DMS53 treated with DMSO at 0.1 percent for 48 hours (cell line): ENCODE data around the gene TGFBI.
A peak's percentile ranks its signal among the peaks of the same experiment; 100 is the strongest.
"Not testable (repeated sequence)": the region's sequence is repeated elsewhere in the genome, so short reads cannot be mapped to it uniquely, and the experiment has no call there.

Experiments
- DNase-seq: peaks from one replicate; lab custom pipeline; 2025; ENCODE audit not compliant: unreplicated experiment; lab: John Stamatoyannopoulos, UW

TGFBI gene

DNA sequence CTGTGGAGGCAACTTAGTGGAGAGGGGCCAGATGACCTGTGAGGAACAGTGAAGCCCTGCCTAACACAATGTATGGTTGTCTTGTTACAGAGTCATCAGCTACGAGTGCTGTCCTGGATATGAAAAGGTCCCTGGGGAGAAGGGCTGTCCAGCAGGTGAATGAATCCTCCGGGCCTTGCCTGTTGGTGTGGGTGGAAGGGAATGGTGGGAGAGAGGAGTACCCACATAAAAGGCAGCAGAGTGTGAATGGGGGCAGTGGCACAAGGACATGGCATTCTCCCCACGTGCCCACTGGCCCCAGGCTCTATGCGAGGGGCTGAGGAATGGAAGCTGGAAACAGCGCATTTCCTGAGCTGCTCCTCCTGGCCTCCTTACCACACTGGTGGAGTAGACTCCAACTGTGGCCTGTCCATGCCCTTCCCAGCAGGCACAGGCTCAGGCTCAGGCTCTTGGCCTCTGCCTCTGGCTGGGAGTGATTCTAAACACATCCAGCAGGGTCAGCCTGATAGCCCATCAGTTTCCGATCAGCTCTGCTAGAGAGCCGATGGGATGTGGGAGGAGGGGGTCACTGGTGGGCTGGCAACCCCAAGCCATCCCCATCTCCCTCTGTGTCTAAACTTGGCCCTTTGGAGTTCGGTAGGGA is 15.3 kb downstream of the TGFBI start:
- no peak for DNase-seq

DNA sequence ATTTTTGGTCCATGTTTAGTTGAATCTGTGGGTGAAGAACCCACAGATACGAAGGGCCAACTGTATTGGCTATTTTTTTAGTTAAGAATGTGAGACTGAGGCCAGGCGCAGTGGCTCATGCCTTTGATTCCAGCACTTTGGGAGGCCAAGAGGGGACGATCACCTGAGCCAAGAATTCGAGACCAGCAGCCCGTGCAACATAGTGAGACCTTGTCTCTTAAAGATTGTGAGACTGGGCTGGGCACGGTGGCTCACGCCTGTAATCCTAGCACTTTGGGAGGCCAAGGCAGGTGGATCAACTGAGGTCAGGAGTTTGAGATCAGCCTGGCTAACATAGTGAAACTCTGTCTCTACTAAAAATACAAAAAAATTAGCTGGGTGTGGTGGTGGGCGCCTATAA is 16.2 kb downstream of the TGFBI start:
- DNase-seq, result not testable (repeated sequence)

DNA sequence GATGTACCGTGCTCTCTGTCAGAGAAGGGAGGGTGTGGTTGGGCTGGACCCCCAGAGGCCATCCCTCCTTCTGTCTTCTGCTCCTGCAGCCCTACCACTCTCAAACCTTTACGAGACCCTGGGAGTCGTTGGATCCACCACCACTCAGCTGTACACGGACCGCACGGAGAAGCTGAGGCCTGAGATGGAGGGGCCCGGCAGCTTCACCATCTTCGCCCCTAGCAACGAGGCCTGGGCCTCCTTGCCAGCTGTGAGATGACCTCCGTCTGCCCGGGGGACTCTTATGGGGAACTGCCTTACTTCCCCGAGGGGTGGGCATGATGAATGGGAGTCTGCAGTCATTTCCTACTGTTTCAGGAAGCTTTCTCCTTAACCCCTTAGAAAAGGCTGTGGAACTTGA is 17.5 kb downstream of the TGFBI start:
- no peak for DNase-seq

DNA sequence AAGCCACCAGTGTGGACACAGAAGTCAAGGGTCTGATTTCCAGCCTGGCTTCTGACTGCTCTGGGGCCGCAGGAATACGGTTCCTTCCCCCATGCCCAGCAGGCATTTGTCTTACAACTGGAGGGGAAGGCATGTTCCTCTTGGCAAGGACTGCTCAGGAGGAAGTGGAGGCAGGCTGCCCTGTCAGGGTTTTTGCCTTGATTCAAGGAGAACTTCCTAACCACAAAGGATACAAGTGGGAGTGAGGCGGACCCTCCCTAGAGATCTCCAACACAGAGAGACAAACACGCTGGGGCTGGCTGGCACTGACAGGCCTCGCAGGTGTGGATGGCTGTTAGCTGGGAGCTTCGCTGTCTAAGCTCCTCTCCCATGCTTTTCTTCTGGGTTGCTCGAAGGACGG is 19.1 kb downstream of the TGFBI start:
- DNase-seq, result no peak

DNA sequence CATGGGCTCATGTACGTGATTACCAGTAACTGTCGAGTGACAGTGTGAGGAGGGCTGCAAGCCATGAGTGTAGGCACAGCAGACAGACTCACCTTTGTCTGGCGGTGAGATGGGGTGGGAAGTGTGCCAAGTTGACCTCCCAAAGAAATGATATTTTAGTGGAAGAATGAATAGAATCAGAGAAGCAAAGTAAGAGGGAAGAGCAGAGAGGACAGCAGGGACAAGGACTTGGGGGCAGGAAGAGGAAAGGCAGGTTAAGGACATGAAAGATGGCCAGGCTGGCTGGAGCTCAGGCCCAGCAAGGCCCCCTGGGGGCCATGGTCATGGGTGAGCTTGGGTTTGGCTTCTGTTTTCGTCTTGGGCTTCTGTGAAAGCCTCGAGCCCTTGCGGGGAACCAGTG is 20.2 kb downstream of the TGFBI start:
- DNase-seq, result no peak

DNA sequence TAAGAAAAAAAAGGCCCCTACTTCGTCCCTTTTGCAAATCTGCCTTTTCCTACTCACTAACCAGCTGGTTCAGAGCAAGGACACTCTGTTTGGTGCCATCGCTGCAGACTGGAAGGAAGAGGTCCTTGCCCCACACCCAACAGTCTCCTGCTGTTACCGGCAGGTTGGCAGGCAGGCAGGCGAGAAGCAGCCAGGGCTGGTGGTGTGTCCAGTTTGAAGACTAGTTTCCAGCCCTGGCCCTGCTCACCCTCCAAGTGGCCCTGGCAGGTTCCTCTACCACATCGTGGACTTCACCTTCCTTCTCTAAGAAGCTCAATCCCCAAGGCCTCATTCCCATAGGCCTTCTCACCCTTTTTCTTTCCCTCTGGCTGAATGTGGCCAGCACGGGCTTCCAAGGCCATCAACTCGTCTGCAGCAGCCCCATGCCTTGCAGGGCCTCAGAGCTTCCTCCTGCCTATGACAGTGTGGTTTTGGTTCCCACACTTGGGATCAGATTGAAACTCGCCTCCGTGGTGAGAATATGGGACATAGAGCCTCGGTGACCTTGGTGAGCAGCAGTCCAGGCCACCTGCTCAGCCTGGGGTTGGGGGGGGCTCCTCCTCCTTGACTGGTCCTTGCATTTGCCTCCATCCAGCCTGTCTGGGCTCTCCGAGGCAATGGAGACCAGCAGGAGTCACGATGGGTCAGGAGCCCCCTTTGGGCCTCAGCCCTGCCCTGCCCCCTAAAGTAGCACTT is 22.9 kb downstream of the TGFBI start:
- DNase-seq, result no peak

DNA sequence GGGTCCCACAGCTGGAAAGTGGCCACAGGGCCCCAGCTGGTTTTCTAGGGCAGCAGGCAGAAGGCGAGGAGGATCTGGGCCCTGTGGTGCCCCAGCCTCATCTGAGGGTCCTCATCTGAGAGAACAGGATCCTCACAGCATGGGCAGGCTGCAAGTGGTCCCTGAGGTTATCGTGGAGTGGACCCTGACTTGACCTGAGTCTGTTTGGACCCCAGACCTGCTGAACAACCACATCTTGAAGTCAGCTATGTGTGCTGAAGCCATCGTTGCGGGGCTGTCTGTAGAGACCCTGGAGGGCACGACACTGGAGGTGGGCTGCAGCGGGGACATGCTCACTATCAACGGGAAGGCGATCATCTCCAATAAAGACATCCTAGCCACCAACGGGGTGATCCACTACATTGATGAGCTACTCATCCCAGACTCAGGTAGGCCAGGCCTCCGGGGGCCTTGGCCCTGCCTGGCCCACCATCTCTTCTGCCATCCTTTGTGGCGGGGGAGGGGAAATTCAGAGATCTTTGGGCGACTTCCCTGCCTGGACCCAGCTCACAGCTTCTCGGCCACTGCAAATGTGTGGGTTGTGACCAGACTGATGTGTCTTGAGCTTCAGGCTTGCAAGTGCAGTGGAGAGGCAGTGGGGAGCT is 24.0 kb downstream of the TGFBI start:
- no peak for DNase-seq

DNA sequence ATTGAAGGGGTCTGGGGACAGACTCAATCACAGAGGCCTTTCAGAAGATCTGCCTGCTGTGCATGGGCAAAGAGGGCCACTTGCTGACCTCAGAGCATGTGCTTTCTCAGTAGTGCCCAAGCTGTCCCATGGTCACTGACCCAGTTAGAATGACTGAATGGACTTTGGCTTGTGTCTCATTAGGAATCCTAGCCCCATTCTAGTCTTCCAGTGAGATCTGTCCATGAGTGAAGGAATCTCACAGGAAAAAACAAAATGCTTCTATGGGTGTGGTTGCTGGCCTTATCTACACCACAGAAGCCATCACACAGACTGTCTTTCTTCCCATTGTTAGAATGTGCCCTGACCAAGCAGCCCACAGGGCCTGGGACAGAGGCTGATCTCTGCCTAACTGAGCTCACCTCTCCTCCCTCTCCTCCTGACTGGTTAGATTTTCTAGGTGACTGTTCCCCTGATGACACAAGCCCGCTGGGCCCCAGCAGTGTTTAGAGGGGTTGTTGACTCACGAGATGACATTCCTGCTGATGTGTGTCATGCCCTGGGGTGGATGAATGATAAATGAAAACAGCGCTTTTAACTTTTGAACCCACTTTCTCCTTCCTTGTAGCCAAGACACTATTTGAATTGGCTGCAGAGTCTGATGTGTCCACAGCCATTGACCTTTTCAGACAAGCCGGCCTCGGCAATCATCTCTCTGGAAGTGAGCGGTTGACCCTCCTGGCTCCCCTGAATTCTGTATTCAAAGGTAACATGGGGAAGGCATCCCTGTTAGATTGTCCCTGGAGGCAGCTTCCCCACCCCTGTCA is 24.8 kb downstream of the TGFBI start:
- peak; percentile 66 for DNase-seq

DNA sequence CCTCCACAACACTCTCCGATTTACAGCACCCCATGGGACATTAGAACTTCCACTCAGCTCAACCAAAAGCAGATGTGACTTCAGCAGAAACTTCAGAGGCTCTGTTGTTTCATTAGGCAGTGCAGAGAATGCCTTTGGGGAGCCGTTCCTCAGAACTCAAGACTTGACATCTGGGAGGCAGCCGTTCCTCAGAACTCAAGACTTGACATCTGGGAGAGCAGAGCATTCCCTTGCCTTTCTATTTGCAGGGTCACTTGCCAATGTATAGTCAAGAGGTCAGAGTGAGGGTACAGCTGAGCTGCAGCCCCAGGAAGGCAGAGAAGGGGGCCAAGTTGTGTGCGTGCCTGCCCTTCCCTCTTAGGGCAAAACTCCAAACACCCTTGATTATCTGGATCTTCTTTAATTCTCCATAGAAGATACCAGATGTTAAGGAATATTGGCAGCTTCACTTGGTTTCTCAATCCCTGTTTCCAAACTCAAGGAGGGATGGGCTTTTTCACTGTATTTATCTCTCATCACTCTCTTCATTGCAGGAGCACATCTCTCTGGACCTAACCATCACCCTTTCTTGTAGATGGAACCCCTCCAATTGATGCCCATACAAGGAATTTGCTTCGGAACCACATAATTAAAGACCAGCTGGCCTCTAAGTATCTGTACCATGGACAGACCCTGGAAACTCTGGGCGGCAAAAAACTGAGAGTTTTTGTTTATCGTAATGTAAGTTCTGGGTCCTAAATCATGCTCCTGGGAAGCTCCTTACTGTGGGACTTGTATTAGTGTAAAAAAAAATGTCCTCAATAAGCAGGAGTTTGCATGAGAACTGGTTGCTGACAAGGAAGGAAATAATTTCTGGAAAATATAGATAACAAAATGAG is 25.6 kb downstream of the TGFBI start:
- no peak for DNase-seq

DNA sequence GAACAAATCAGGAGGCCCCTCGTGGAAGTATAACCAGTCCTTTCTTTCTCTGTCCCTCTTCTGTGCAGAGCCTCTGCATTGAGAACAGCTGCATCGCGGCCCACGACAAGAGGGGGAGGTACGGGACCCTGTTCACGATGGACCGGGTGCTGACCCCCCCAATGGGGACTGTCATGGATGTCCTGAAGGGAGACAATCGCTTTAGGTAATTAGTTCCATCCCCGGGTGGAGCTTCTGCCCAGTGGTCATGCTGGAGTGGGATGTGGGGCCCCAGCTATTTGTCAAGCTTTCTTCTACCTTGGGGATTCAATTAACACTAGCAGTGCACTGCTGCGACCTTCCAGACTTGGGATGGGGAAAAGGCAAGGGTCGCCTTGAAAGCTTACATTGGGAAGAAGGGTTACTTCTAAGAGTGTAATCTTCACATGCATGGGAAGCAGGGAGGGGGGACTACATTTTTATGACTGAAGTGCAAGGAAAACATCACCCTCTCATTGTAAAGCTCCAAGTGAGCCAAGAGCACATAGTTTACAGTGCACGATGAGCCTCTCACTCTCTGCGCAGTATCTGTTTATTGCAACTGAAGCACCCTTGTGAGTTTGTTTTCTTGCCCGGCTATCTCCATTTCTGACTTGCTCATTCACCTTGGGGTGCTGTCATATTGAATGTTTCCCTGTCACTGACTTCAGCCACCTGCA is 27.0 kb downstream of the TGFBI start:
- DNase-seq, result no peak

DNA sequence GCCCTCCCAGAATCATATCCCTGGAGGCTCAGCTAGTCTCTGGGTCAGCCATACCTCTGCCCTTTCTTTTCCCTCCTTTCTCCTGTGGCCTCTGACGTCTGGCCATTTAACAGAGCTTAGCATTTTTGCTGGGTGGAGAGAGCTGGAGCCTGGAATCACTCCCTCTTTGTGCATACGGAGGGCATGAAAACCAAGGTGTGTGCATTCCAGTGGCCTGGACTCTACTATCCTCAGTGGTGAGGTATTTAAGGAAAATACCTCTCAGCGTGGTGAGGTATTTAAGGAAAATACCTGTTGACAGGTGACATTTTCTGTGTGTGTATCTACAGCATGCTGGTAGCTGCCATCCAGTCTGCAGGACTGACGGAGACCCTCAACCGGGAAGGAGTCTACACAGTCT is 27.5 kb downstream of the TGFBI start:
- DNase-seq, result no peak

DNA sequence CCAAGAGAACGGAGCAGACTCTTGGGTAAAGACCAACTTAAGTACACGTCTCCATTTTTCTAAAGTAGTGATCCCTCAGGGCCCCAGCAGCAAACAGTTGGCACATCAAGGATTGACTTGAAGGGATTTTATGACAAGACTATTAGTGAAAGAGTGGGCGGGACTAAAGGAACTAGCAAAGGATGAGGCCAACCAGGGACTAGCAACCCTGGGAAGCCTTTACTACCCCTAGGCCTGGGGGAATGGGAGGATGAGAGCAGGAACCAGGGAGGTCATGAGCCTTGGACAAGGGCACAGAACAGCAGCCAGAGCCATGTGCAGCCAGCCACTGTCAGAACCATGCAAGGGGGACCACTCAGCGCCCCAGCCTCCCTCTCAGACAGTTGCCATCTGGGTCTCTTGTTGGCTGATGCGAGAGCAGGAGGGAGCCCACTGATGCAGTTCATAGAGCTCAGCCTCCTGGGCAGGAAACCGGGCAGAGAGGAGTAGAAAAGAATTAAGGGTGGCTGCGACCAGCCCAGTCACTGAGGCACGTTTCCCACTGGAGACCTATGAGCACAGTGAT is 28.1 kb downstream of the TGFBI start:
- DNase-seq, result no peak

DNA sequence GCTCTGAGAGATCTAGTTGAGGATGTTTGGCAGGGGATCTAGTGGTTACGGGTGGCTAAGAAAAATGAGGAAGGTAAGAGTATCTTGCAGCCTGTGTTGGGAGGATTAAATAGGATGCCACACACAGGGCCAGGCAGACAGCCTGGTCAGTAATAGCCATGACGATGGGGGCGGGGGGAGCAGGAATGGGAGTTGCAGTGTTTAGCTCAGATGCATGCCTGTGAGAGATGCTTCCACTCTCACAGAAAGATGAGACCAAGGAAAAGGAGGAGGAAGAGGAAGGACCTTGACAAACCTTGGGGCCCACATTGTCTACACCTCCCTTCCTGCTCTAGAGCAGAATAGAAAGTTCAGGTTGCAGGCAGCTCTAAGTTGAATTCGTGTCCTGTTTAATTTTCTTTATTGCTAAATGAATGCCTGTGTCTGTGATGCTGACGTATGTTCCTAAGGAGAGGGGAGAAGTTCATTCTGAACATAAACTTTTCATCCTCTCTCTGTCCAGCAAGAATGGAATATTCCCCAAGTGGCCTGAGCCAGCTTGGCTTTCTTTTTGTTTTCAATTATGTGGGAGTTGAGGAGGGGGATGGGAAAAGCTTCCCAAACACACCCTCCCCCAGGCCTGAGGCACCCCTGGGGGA is 28.7 kb downstream of the TGFBI start:
- DNase-seq, result no peak

DNA sequence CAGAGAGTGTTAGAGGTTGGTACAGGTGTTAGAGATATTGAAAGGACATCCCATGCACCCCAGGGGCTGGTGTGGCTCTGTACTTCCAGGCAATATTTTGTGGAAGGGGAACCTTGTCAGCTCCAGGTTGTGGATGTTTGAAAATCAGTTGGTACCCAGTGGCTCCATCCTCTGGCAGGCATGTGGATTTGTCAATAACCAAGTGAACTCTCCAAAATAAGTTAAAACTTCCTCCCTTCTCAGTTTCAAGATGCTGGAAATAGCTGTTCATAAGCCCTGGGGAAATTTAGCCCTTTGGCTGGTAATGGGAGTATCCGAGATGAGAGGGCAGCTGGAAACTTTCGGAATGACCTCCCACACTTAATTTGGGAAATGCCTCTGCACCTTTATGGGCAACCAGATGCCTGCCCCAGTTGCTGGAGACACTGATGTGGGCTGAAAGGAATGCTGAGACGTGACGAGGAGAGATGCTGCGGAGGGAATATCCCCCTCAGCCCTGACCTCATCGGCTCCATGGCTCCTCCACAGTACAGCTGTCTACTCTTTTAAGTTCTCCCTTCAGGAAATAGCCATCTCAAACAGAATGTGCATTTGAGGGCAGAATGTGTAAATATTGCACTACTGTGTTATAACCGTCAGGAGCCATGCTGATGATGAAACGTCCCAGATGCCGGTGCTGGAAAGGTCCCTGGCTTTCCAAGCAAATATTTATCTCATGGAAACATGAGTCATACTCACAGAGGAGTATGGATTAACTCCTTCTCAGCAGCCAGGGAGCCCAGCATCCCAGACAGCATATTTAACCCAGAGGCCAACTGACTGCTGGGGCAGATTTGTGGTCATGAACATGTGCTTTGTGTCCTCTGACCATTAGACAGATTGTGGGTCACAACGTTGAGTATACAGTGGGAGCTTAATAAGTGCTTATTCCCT is 29.5 kb downstream of the TGFBI start:
- DNase-seq, result peak; percentile 98

DNA sequence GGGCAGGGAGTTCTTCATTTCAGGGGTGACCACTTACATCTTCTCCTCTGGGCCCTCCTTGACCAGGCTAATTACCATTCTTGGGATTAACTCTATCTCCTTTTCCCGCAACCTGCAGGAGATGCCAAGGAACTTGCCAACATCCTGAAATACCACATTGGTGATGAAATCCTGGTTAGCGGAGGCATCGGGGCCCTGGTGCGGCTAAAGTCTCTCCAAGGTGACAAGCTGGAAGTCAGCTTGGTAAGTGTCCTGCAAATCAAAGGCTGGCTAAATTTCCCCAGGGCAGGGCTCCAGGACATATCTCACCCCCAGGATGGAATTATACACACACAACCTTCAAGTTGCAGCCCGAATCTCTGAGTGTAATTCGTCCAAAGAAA is 30.2 kb downstream of the TGFBI start:
- no peak for DNase-seq

DNA sequence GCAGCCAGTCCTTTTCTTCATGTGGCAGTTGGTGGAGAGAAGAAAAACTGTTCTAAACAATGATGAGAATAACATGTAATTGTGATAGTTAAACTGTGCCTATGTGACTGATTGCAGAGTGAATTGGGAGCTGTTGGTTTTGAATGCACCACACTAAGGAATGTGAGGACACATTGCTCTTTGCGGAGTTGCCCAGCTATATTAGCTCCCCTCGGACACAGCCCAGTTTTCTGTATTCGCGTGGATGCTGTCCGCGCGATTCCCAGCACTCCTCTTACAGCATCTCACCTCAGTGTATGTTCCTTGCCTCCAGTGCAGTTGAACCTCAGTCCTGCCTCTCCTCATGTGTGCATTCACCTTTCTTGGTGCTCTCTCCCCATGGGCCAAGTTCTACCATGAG is 32.2 kb downstream of the TGFBI start:
- DNase-seq, result no peak

DNA sequence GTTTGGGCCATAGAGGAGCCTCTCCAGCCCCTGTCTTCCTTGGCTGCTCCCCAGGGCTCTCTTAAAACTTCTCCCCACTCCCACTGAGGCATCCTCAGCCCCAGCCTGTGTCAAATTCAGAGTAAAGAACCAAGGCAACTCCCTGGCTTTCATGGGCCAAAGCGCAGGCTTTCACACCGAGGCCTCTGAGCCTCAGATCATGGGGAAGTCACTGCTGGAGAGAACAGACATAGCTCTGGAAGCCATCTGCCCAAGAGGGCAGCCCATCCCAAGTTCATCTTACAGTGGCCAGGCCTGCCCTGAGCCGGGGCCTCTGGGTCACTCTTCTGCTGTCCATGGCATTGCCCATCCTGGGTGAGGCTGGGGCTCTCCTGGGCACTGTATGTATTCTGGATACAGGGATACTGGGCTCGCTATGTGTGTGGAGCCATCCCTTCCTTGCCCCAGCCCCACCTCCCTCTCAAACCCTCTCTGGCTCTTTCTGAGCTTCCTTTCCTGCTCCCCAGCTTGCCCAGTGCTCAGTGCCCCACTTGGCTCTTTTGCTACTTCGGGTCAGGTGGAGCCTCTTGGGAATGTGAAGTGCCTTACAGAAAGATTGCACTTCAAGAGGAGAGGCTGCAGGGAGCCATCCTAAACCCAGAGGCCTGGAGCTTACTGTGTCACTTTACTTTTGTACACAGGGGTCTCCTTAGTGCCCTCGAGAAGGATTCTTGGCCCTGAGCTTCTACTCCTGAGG is 33.0 kb downstream of the TGFBI start:
- no peak for DNase-seq
